ENCODE measurements around the gene GORASP1.

GRCh38 chr3:39112113-39112512, 4.7 kb upstream of the GORASP1 start:
- TF ChIP-seq CTCF (IDR thresholded peaks at IDR 0.05), result no peak
- TF ChIP-seq POLR2A (IDR thresholded peaks at IDR 0.05), result no peak

Measured in uterus (tissue), 2 donors.